ENCODE measurements around the gene IGF2BP3. TPM values are rescaled to one million over a fixed set of nuclear protein-coding genes. Genes with fewer than 3 reads are reported as not detected.

The IGF2BP3 gene
- total RNA-seq, 4 donors from 2014 or later: 0.15 TPM; not detected in 3

- H3K4me3 ChIP-seq (ENCODE audit: low read depth, poor library complexity, severe bottlenecking): no peak overlapping the region
- no peak for DNase-seq (ENCODE audit: low spot score in 2 of 2)
- intact Hi-C loops (cut with DNase I; ENCODE audit: low total_unique reads): no loop called here
- WGBS, 2 donors: 21 to 23% methylated on average over 5 of the region's 5 CpGs
- TF ChIP-seq POLR2A (IDR thresholded peaks at IDR 0.05) (no peak), CTCF (IDR thresholded peaks at IDR 0.05) (no peak)
Observed at GRCh38 chr7:23334482-23335056, 135.7 kb downstream of the IGF2BP3 start.

GRCh38 chr7:23333671-23334246, 136.5 kb downstream of the IGF2BP3 start:
- TF ChIP-seq POLR2A (IDR thresholded peaks at IDR 0.05) (no peak), CTCF (IDR thresholded peaks at IDR 0.05) (no peak)
- H3K4me3 ChIP-seq (ENCODE audit: low read depth, poor library complexity, severe bottlenecking): no peak overlapping the region
- WGBS, 2 donors: 39 to 40% methylated on average over 9 of the region's 9 CpGs
- peak in 1 of 2 donors; percentile 45 for DNase-seq (ENCODE audit: low spot score in 2 of 2)
- intact Hi-C loops (cut with DNase I; ENCODE audit: low total_unique reads): no loop called here

GRCh38 chr7:23332910-23333612, 137.2 kb downstream of the IGF2BP3 start:
- DNase-seq (ENCODE audit: low spot score in 2 of 2): no peak
- 34 to 42% methylated on average over 4 of the region's 4 CpGs for WGBS, 2 donors
- intact Hi-C loops (cut with DNase I; ENCODE audit: low total_unique reads): no loop called here
- TF ChIP-seq POLR2A (IDR thresholded peaks at IDR 0.05): no peak
- no peak for TF ChIP-seq CTCF (IDR thresholded peaks at IDR 0.05)
- H3K4me3 ChIP-seq (ENCODE audit: low read depth, poor library complexity, severe bottlenecking): no peak overlapping the region

GRCh38 chr7:23332193-23332592, 138.1 kb downstream of the IGF2BP3 start:
- no peak for DNase-seq (ENCODE audit: low spot score in 2 of 2)
- no peak for TF ChIP-seq POLR2A (IDR thresholded peaks at IDR 0.05)
- no peak for TF ChIP-seq CTCF (IDR thresholded peaks at IDR 0.05)
- intact Hi-C loops (cut with DNase I; ENCODE audit: low total_unique reads): no loop called here
- H3K4me3 ChIP-seq (ENCODE audit: low read depth, poor library complexity, severe bottlenecking): no peak overlapping the region

- WGBS, 2 donors: 82 to 90% methylated on average over 1 of the region's 1 CpG
- no peak overlapping the region for H3K4me3 ChIP-seq (ENCODE audit: low read depth, poor library complexity, severe bottlenecking)
- intact Hi-C loops (cut with DNase I; ENCODE audit: low total_unique reads): no loop called here
- no peak for DNase-seq (ENCODE audit: low spot score in 2 of 2)
- TF ChIP-seq POLR2A (IDR thresholded peaks at IDR 0.05): no peak
- TF ChIP-seq CTCF (IDR thresholded peaks at IDR 0.05): no peak
Observed at GRCh38 chr7:23331132-23331531, 139.2 kb downstream of the IGF2BP3 start.
